HG02970 (cell line): ENCODE measurements around the gene LSM7.
"Not testable (repeated sequence)": the region's sequence is repeated elsewhere in the genome, so short reads cannot be mapped to it uniquely, and the experiment has no call there.

ENCODE experiments used
- ATAC-seq: cut with Tn5 transposase; IDR thresholded peaks from one replicate; pipeline ENCODE4 v1.9.1; 2021; ENCODE audit warnings: mild to moderate bottlenecking, moderate library complexity, moderate number of reproducible peaks; ENCODE audit not compliant: unreplicated experiment, low FRiP score

Gene LSM7

GRCh38 chr19:2282062-2282861 is 46.1 kb downstream of the LSM7 start, which contains the start of gene PEAK3:
TSS of gene PEAK3 (minus strand) at chr19:2282175. CDS start at chr19:2280931, 1,244 bp downstream.
- no peak for ATAC-seq

- not testable (repeated sequence) for ATAC-seq
These were observed 46.9 kb downstream of the LSM7 start for GRCh38 chr19:2281265-2282061.

- ATAC-seq: no peak
These were observed 47.6 kb downstream of the LSM7 start for GRCh38 chr19:2280633-2281264.

GRCh38 chr19:2278459-2279158 is 49.8 kb downstream of the LSM7 start:
- ATAC-seq: no peak

GRCh38 chr19:2277138-2277537 is 51.2 kb downstream of the LSM7 start:
- no peak for ATAC-seq

GRCh38 chr19:2276429-2276986 is 51.9 kb downstream of the LSM7 start:
- ATAC-seq: no peak

- no peak for ATAC-seq
These were observed 52.6 kb downstream of the LSM7 start for GRCh38 chr19:2275588-2276428.

- ATAC-seq: no peak
These were observed 53.4 kb downstream of the LSM7 start for GRCh38 chr19:2274931-2275535.

GRCh38 chr19:2274185-2274711 is 54.1 kb downstream of the LSM7 start:
- no peak for ATAC-seq

GRCh38 chr19:2273356-2274184 is 54.8 kb downstream of the LSM7 start:
- no peak for ATAC-seq
